Glutamatergic neuron (in vitro differentiated cells): Measurements from ENCODE around the gene MANSC1. TPM values are rescaled to one million over a fixed set of nuclear protein-coding genes. Genes with fewer than 3 reads are reported as not detected.

Experiments
- DNase-seq: peaks from one replicate; pipeline ENCODE4 v3.0.0; 2022
- H3K27ac Mint-ChIP-seq: one replicate; pipeline ENCODE4 v1.8.0; 2020; ENCODE audit warnings: mild to moderate bottlenecking, mixed read lengths, inconsistent platforms; ENCODE audit not compliant: unreplicated experiment
- H3K27me3 Mint-ChIP-seq: one replicate; pipeline ENCODE4 v1.8.0; 2020; ENCODE audit warnings: mild to moderate bottlenecking, moderate library complexity, mixed read lengths, inconsistent platforms; ENCODE audit not compliant: unreplicated experiment
- H3K36me3 Mint-ChIP-seq: one replicate; pipeline ENCODE4 v1.8.0; 2020; ENCODE audit warnings: mild to moderate bottlenecking, mixed read lengths, inconsistent platforms; ENCODE audit not compliant: unreplicated experiment
- H3K4me1 Mint-ChIP-seq: one replicate; pipeline ENCODE4 v1.8.0; 2020; ENCODE audit warnings: mild to moderate bottlenecking, low read depth, mixed read lengths, inconsistent platforms; ENCODE audit not compliant: unreplicated experiment
- H3K4me3 Mint-ChIP-seq: one replicate; pipeline ENCODE4 v1.8.0; 2020; ENCODE audit warnings: mild to moderate bottlenecking, mixed read lengths, inconsistent platforms; ENCODE audit not compliant: unreplicated experiment
- H3K9me3 Mint-ChIP-seq: one replicate; pipeline ENCODE4 v1.8.0; 2020; ENCODE audit warnings: mild to moderate bottlenecking, moderate library complexity, mixed read lengths, inconsistent platforms; ENCODE audit not compliant: unreplicated experiment
- total RNA-seq: library from RNA; stranded (reverse); fragmentation: NEBNext Ultra II Directional; extraction: Animal tissue kit (Norgen Biotek cat#: 25700); gene quantifications from one replicate; pipeline ENCODE4 v1.2.1, GENCODE V29; 2021; ENCODE audit not compliant: unreplicated experiment
- TF ChIP-seq, protein P1 (sequence below): fragments of 200-600 bp; sonication (generic); IDR thresholded peaks from one replicate; pipeline ENCODE4 v1.5.0; 2021; ENCODE audit not compliant: partially characterized antibody, unreplicated experiment

MANSC1 gene
- total RNA-seq, 1 donor from 2014 or later: 2.0 TPM

DNA sequence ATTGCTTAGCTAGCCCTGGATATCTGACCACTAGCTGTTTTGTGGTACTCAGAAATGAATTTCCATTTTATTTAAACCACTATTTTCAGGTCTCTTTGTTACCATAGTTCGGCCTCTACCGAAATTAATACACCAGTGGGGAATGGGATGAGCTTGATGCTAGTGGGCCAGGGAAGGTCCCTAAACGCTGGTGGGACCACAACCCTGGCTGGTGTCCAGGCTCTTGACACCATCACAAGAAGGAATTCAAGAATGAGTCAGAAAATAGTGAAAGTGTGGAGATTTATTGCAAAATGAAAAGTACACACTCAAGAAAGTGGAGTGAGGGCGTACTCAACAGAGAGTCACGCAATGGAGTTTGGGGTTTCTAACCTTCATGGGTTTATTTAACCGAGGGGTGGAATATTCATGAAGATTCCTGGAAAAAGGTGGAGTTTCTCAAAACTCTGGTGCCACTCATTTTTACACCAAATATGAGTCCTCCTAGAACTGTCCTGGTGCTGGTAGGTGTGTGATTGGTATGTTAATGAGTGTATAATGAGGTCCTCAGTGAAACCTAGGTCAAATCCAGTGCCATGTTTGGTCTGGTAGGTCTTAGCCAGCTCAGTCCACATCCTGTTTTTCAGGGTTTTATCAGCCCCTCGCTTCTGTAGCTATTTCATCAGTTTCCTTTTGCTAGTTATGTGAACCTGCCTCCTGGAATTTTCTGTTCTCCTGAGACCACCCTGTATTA, 44.3 kb downstream of the MANSC1 start:
- Mint-ChIP-seq H3K27ac (no peak overlapping the region), H3K36me3 (peaks cover 4% of the 10 kb centered on the region), H3K9me3 (no peaks in the 10 kb centered on the region), H3K4me1 (no peaks in the 10 kb centered on the region), H3K27me3 (no peaks in the 10 kb centered on the region), H3K4me3 (no peak overlapping the region)
- no peak for DNase-seq
- TF ChIP-seq, protein P1, sequence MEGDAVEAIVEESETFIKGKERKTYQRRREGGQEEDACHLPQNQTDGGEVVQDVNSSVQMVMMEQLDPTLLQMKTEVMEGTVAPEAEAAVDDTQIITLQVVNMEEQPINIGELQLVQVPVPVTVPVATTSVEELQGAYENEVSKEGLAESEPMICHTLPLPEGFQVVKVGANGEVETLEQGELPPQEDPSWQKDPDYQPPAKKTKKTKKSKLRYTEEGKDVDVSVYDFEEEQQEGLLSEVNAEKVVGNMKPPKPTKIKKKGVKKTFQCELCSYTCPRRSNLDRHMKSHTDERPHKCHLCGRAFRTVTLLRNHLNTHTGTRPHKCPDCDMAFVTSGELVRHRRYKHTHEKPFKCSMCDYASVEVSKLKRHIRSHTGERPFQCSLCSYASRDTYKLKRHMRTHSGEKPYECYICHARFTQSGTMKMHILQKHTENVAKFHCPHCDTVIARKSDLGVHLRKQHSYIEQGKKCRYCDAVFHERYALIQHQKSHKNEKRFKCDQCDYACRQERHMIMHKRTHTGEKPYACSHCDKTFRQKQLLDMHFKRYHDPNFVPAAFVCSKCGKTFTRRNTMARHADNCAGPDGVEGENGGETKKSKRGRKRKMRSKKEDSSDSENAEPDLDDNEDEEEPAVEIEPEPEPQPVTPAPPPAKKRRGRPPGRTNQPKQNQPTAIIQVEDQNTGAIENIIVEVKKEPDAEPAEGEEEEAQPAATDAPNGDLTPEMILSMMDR: no peak

- TF ChIP-seq, protein P1: no peak
- H3K27me3 Mint-ChIP-seq: no peaks in the 10 kb centered on the region
- peaks cover 4% of the 10 kb centered on the region for H3K36me3 Mint-ChIP-seq
- no peak overlapping the region for H3K4me3 Mint-ChIP-seq
- H3K27ac Mint-ChIP-seq: no peak overlapping the region
- H3K4me1 Mint-ChIP-seq: no peaks in the 10 kb centered on the region
- H3K9me3 Mint-ChIP-seq: no peaks in the 10 kb centered on the region
- no peak for DNase-seq
Measured at GRCh38 chr12:12302976-12303375, 47.1 kb downstream of the MANSC1 start.

DNA sequence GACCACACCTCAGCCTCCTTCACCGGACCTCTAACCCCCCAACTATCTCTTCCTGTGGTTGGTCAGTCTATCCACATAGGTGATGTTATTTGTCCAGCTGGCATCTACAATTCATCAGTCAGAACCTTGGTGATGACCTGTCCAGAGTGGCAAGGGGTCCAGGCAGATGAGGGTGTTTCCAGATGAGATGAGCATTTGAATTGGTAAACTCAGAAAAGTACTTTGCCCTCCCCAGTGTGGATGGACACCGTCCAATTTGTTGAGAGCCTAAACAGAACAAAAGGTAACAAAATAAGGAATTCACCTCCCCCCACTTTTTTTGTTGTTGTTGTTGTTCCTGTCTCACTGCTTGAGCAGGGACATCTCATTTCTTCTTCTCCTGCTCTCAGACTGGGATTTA, 48.9 kb downstream of the MANSC1 start:
- no peak for DNase-seq
- TF ChIP-seq, protein P1: no peak
- Mint-ChIP-seq H3K27ac (no peak overlapping the region), H3K9me3 (no peaks in the 10 kb centered on the region), H3K4me1 (no peaks in the 10 kb centered on the region), H3K4me3 (no peak overlapping the region), H3K27me3 (no peaks in the 10 kb centered on the region), H3K36me3 (peaks cover 4% of the 10 kb centered on the region)

DNA sequence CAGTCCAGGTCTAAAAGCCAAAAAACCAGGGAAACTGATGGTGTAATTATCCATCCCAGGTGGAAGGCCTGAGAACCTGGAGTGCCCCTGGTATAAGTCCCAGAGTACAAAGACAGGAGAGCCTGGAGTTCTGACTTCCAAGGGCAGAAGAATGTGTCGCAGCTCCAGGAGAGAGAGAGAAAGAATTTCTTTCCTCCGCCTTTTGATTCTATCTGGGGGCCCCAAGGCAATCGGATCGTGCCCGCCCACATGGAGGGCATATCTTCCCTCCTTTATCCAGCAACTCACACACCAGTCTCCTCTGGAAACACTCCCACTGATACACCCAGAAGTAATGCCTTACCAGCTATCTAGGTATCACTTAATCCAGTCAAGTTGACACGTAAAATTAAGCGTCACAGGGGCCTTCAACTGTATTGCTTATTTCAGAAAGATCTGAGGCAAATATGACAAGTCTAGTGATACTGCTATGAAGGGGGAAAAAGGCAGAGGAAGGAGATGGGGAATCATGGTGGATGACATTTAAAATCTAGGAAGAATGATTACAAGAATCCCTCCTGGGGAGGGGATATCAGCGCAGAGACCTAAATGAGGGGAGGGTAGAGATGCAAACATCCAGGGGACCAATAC, 52.7 kb downstream of the MANSC1 start:
- no peaks in the 10 kb centered on the region for H3K36me3 Mint-ChIP-seq
- no peaks in the 10 kb centered on the region for H3K9me3 Mint-ChIP-seq
- H3K27me3 Mint-ChIP-seq: no peaks in the 10 kb centered on the region
- TF ChIP-seq, protein P1: no peak
- no peak overlapping the region for H3K27ac Mint-ChIP-seq
- H3K4me3 Mint-ChIP-seq: no peak overlapping the region
- no peak for DNase-seq
- H3K4me1 Mint-ChIP-seq: no peaks in the 10 kb centered on the region
